ENCODE results near the gene HIPK1. TPM values are rescaled to one million over a fixed set of nuclear protein-coding genes. Genes with fewer than 3 reads are reported as not detected.

Gene HIPK1
- total RNA-seq, 3 donors from 2014 or later, result 66.0 to 99.7 (median 68.8) TPM

- TF ChIP-seq CTCF (IDR thresholded peaks at IDR 0.05), result no peak
- peaks cover 6% of the 10 kb centered on the region for H3K4me1 ChIP-seq (ENCODE audit: low read depth)
- no peak overlapping the region for H3K4me3 ChIP-seq
- no peaks in the 10 kb centered on the region for H3K9me3 ChIP-seq
- ATAC-seq, result peak; percentile 31
- no peaks in the 10 kb centered on the region for H3K36me3 ChIP-seq (ENCODE audit: low read depth)
- intact Hi-C loops (cut with DNase I, micrococcal nuclease), result no loop called here
- no peak for DNase-seq
Observed at GRCh38 chr1:113984710-113985109, 55.6 kb downstream of the HIPK1 start.

DNA sequence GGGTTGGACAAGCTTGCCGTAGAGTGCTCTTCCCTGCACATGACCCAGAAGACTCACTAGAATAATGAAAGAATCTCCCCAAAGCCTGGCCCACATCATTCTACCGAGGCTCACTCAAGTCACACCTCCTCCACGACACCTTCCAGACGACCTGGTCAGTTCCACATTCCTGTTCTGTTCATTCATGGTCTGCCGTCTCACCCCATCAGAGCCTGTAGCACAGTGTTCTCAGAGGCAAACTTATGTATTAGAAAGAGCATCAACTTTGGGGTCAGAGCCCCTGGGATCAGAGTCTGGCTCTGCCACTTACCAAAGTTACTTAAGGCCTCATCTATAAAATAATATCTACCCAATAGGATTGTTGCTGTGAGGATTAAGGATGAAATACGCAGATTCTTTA, 57.7 kb downstream of the HIPK1 start:
- intact Hi-C loops (cut with DNase I, micrococcal nuclease), result no loop called here
- Histone ChIP-seq H3K4me1 (ENCODE audit: low read depth) (peaks cover 6% of the 10 kb centered on the region), H3K4me3 (no peak overlapping the region), H3K36me3 (ENCODE audit: low read depth) (no peaks in the 10 kb centered on the region), H3K9me3 (no peaks in the 10 kb centered on the region)
- no peak for TF ChIP-seq CTCF (IDR thresholded peaks at IDR 0.05)
- ATAC-seq (no peak), DNase-seq (no peak)

GRCh38 chr1:113987259-113987658, 58.1 kb downstream of the HIPK1 start:
- ATAC-seq (no peak), DNase-seq (no peak)
- intact Hi-C loops (cut with DNase I, micrococcal nuclease), result no loop called here
- H3K9me3 ChIP-seq, result no peaks in the 10 kb centered on the region
- TF ChIP-seq CTCF (IDR thresholded peaks at IDR 0.05), result no peak
- H3K4me1 ChIP-seq (ENCODE audit: low read depth), result peaks cover 6% of the 10 kb centered on the region
- H3K36me3 ChIP-seq (ENCODE audit: low read depth), result no peaks in the 10 kb centered on the region
- H3K4me3 ChIP-seq, result no peak overlapping the region

DNA sequence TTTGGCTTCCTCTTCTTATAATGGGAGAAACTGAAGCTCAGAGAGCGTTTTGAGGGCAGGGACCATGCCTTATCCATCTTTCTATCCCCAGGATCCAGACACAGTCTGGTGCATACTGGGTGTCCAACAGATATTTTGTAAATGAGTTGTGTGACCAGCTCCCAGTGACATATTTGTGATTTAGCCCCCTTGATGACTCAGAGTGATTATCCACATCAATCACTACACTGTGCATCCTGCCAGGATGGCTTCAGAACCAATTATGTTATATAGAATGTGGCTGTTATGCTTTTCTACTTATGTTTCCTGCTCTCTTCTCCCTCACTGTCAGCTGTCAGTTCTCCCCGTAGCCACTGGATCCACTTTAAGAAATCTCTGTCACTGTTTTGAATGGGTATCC, 61.4 kb downstream of the HIPK1 start:
- H3K36me3 ChIP-seq (ENCODE audit: low read depth), result no peaks in the 10 kb centered on the region
- no peak overlapping the region for H3K4me3 ChIP-seq
- H3K4me1 ChIP-seq (ENCODE audit: low read depth), result no peaks in the 10 kb centered on the region
- peaks cover 9% of the 10 kb centered on the region for H3K9me3 ChIP-seq
- intact Hi-C loops (cut with DNase I, micrococcal nuclease), result no loop called here
- no peak for TF ChIP-seq CTCF (IDR thresholded peaks at IDR 0.05)
- DNase-seq (no peak), ATAC-seq (no peak)

GRCh38 chr1:113990961-113991360, 61.8 kb downstream of the HIPK1 start:
- Histone ChIP-seq H3K4me1 (ENCODE audit: low read depth) (no peaks in the 10 kb centered on the region), H3K4me3 (no peak overlapping the region), H3K36me3 (ENCODE audit: low read depth) (no peaks in the 10 kb centered on the region), H3K9me3 (peaks cover 12% of the 10 kb centered on the region)
- intact Hi-C loops (cut with DNase I, micrococcal nuclease), result no loop called here
- no peak for TF ChIP-seq CTCF (IDR thresholded peaks at IDR 0.05)
- ATAC-seq, result no peak
- DNase-seq, result no peak

DNA sequence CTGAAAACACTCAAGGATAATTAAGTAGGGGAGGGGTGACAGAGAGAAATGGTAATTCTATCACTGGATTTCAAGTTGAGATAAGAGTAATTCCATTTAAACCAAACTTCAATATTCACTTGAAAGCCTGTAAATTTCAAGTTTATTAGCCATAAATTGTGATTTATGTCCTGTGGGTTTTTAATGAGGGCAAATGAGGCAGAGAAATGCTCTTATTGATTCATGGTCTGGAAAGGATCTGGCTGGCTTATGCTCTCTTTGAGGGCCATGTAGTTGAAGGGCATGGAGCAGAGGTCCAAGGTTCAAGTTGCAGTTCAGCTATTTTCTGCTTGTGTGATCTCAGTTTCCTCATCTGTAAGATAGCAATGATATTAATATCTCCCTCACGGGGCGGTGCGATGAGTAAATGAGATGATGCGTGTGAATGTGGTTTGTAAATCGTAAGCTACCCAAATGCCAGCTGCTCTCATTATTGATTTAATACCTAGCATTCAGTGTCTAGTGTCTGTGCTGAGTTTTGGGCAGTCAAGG, 62.4 kb downstream of the HIPK1 start:
- no peak for ATAC-seq

More for the DNA sequence above, 62.4 kb downstream of the HIPK1 start:
- Histone ChIP-seq H3K4me3 (no peak overlapping the region), H3K9me3 (peaks cover 12% of the 10 kb centered on the region), H3K36me3 (ENCODE audit: low read depth) (no peaks in the 10 kb centered on the region), H3K4me1 (ENCODE audit: low read depth) (no peaks in the 10 kb centered on the region)
- intact Hi-C loops (cut with DNase I, micrococcal nuclease), result no loop called here
- TF ChIP-seq CTCF (IDR thresholded peaks at IDR 0.05), result no peak
- no peak for DNase-seq

All from mucosa of descending colon (tissue), 3 donors.